ENCODE measurements around the gene FBXO47.

Gene FBXO47

DNA sequence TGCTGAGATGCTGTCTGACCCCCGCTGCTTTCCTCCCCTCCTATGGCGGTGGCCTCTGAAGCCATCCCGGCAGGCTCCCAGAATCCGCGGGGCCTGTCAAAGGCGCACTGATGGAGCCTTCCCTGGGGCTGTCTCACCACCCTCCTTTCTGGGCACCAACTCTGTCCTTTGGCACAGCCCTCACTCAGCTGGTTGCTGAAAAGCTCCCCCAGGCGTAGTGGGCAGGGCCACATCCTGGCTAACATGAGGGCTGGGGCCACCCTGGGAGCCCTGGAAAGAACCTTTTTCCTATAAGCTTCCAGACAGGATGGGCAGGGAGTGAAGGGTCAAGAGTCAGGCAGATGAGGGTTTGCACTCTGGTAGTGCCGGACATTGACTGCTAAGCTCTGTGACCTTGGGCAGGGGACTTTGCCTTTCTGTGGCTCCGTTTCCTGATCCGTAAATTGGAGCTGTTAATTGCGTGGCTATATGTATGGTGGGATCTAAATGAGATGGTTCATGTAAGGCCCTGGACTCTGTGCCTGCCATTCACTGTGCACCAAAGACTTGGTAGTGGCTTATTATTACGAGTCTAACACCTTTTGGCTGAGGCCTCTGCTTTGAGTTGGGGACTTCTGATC, 69.4 kb downstream of the FBXO47 start:
- H3K36me3 ChIP-seq (ENCODE audit: insufficient read depth, low read length), result peaks cover 32% of the 10 kb centered on the region; the same call in 1 of the 2 replicates
- no peak overlapping the region for H3K4me3 ChIP-seq
- H3K9me3 ChIP-seq (ENCODE audit: low read depth, low read length), result no peaks in the 10 kb centered on the region
- H3K9ac ChIP-seq (ENCODE audit: insufficient read length), result no peak overlapping the region
- H3K27ac ChIP-seq, result no peak overlapping the region
- TF ChIP-seq POLR2AphosphoS5 (IDR thresholded peaks at IDR 0.05; ENCODE audit: borderline replicate concordance, low read depth, low read length) (no peak), FOXP2 (optimal IDR thresholded peaks at IDR 0.05; ENCODE audit: control extremely low read depth, extremely low read length, insufficient read depth) (no peak), EZH2 (IDR thresholded peaks at IDR 0.05) (no peak)
- DNase-seq (ENCODE audit: low read depth, low spot score), result no peak

- no peak for DNase-seq (ENCODE audit: low read depth, low spot score)
- no peak overlapping the region for H3K4me3 ChIP-seq
- no peak overlapping the region for H3K9ac ChIP-seq (ENCODE audit: insufficient read length)
- peaks cover 38% of the 10 kb centered on the region; the same call in 1 of the 2 replicates for H3K36me3 ChIP-seq (ENCODE audit: insufficient read depth, low read length)
- no peak for TF ChIP-seq FOXP2 (optimal IDR thresholded peaks at IDR 0.05; ENCODE audit: control extremely low read depth, extremely low read length, insufficient read depth)
- TF ChIP-seq EZH2 (IDR thresholded peaks at IDR 0.05), result no peak
- TF ChIP-seq POLR2AphosphoS5 (IDR thresholded peaks at IDR 0.05; ENCODE audit: borderline replicate concordance, low read depth, low read length), result no peak
- no peaks in the 10 kb centered on the region for H3K9me3 ChIP-seq (ENCODE audit: low read depth, low read length)
- H3K27ac ChIP-seq, result no peak overlapping the region
Observed at GRCh38 chr17:38897176-38897575, 70.0 kb downstream of the FBXO47 start.

GRCh38 chr17:38896346-38896954, 70.8 kb downstream of the FBXO47 start:
- DNase-seq (ENCODE audit: low read depth, low spot score), result no peak
- Histone ChIP-seq H3K4me3 (no peak overlapping the region), H3K9ac (ENCODE audit: insufficient read length) (no peak overlapping the region), H3K27ac (no peak overlapping the region), H3K9me3 (ENCODE audit: low read depth, low read length) (no peaks in the 10 kb centered on the region), H3K36me3 (ENCODE audit: insufficient read depth, low read length) (peaks cover 43% of the 10 kb centered on the region; the same call in 1 of the 2 replicates)
- TF ChIP-seq FOXP2 (optimal IDR thresholded peaks at IDR 0.05; ENCODE audit: control extremely low read depth, extremely low read length, insufficient read depth), result no peak
- TF ChIP-seq EZH2 (IDR thresholded peaks at IDR 0.05), result no peak

DNA sequence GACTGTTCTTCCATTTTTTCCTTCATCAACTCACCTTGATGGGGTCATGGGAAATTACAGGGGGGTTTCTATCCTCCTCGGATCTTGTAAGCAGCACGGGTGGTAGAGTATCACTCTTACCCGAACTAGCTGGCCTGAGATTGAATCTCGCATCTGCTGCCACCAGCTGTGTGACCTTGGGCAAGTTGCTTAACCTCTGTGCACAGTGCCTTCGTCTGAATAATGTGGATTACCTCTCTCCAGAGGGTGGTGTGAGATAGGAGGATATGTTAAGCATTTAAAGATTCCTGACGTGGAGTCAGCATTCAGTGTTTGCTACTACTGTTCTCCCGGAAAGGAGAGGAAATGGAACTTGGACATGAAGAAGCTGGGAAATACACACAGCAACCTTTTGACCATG, 72.9 kb downstream of the FBXO47 start:
- DNase-seq (ENCODE audit: low read depth, low spot score), result no peak
- H3K36me3 ChIP-seq (ENCODE audit: insufficient read depth, low read length), result peaks cover 54% of the 10 kb centered on the region
- H3K4me3 ChIP-seq, result no peak overlapping the region
- H3K9ac ChIP-seq (ENCODE audit: insufficient read length), result no peak overlapping the region
- no peak overlapping the region for H3K27ac ChIP-seq
- TF ChIP-seq FOXP2 (optimal IDR thresholded peaks at IDR 0.05; ENCODE audit: control extremely low read depth, extremely low read length, insufficient read depth), result no peak
- TF ChIP-seq POLR2AphosphoS5 (IDR thresholded peaks at IDR 0.05; ENCODE audit: borderline replicate concordance, low read depth, low read length), result no peak
- no peak for TF ChIP-seq EZH2 (IDR thresholded peaks at IDR 0.05)
- no peaks in the 10 kb centered on the region for H3K9me3 ChIP-seq (ENCODE audit: low read depth, low read length)

GRCh38 chr17:38893607-38894006, 73.6 kb downstream of the FBXO47 start:
- Histone ChIP-seq H3K4me3 (no peak overlapping the region), H3K27ac (no peak overlapping the region), H3K9me3 (ENCODE audit: low read depth, low read length) (no peaks in the 10 kb centered on the region), H3K9ac (ENCODE audit: insufficient read length) (no peak overlapping the region), H3K36me3 (ENCODE audit: insufficient read depth, low read length) (peaks cover 47% of the 10 kb centered on the region)
- DNase-seq (ENCODE audit: low read depth, low spot score), result no peak
- TF ChIP-seq FOXP2 (optimal IDR thresholded peaks at IDR 0.05; ENCODE audit: control extremely low read depth, extremely low read length, insufficient read depth) (no peak), POLR2AphosphoS5 (IDR thresholded peaks at IDR 0.05; ENCODE audit: borderline replicate concordance, low read depth, low read length) (no peak), EZH2 (IDR thresholded peaks at IDR 0.05) (no peak)

DNA sequence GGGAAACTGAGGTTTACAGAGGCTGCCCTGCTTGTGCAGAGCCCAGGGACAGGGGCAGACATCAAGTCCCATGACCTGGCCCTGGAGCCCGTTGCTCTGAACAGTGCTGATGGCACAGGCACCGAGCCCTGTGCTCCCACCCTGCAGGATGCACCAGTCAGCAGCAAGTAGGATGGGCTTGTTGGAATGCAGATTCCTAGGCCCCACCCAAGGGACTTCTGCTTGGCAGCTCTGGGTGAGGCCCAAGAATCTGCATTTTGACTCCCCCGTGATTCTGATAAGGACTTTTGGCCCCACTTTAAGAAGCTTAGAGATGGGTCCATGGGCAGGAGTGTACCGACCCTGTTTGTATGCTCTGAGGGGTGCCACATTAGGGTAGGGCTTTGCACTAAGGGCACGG, 74.1 kb downstream of the FBXO47 start:
- Histone ChIP-seq H3K4me3 (no peak overlapping the region), H3K36me3 (ENCODE audit: insufficient read depth, low read length) (peaks cover 42% of the 10 kb centered on the region), H3K9ac (ENCODE audit: insufficient read length) (no peak overlapping the region), H3K27ac (no peak overlapping the region), H3K9me3 (ENCODE audit: low read depth, low read length) (no peaks in the 10 kb centered on the region)
- no peak for DNase-seq (ENCODE audit: low read depth, low spot score)
- TF ChIP-seq POLR2AphosphoS5 (IDR thresholded peaks at IDR 0.05; ENCODE audit: borderline replicate concordance, low read depth, low read length) (no peak), EZH2 (IDR thresholded peaks at IDR 0.05) (no peak), FOXP2 (optimal IDR thresholded peaks at IDR 0.05; ENCODE audit: control extremely low read depth, extremely low read length, insufficient read depth) (no peak)

DNA sequence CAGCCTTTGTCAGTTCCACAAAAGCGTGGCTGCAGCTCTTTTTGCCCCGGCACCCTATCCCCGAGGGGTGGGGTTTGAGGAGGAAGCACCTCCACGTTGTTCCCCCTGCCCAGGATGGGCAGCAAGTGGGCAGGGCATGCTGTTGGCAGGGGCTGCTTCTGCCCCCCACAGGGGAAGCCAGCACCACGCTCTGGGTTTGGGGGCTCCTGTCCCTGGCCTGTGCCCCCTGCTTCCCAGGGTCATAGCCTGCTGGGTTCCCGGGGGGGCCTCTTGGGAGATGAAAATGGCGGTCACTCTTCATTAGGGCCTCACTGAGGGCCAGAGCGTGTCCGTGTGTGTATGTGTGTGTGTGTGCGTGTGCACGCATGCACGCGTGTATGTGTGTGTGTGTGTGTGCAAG, 74.6 kb downstream of the FBXO47 start:
- no peak overlapping the region for H3K27ac ChIP-seq

DNA sequence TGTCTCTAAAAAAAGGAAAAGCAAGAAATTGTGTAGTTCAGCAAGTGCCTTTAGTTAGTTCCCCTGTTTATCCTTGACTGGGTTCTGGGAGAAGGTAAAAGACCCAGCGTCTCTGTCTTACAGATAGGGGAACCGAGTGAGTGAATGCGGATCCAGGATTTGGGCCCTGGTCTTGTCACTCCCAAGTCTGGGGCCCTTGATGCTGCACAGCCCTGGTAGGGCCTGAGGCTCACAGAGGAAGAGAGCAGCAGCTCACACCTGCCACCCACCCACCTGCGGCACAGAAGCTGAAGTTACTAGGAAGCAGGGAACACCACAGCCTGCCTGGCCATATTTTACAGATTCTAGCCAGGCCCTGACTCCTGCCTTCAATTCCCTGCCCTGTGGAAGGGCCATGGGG, 75.1 kb downstream of the FBXO47 start:
- H3K9me3 ChIP-seq (ENCODE audit: low read depth, low read length), result no peaks in the 10 kb centered on the region
- TF ChIP-seq FOXP2 (optimal IDR thresholded peaks at IDR 0.05; ENCODE audit: control extremely low read depth, extremely low read length, insufficient read depth), result no peak
- no peak for TF ChIP-seq POLR2AphosphoS5 (IDR thresholded peaks at IDR 0.05; ENCODE audit: borderline replicate concordance, low read depth, low read length)
- no peak overlapping the region for H3K9ac ChIP-seq (ENCODE audit: insufficient read length)
- H3K4me3 ChIP-seq, result no peak overlapping the region
- no peak for DNase-seq (ENCODE audit: low read depth, low spot score)
- H3K36me3 ChIP-seq (ENCODE audit: insufficient read depth, low read length), result peaks cover 46% of the 10 kb centered on the region
- H3K27ac ChIP-seq, result no peak overlapping the region

More for the DNA sequence above, 74.6 kb downstream of the FBXO47 start:
- DNase-seq (ENCODE audit: low read depth, low spot score), result no peak
- no peak overlapping the region for H3K4me3 ChIP-seq
- H3K9ac ChIP-seq (ENCODE audit: insufficient read length), result no peak overlapping the region
- TF ChIP-seq FOXP2 (optimal IDR thresholded peaks at IDR 0.05; ENCODE audit: control extremely low read depth, extremely low read length, insufficient read depth) (no peak), POLR2AphosphoS5 (IDR thresholded peaks at IDR 0.05; ENCODE audit: borderline replicate concordance, low read depth, low read length) (no peak), EZH2 (IDR thresholded peaks at IDR 0.05) (no peak)
- no peaks in the 10 kb centered on the region for H3K9me3 ChIP-seq (ENCODE audit: low read depth, low read length)
- H3K36me3 ChIP-seq (ENCODE audit: insufficient read depth, low read length), result peaks cover 41% of the 10 kb centered on the region
